RWPE1 (cell line): Measurements from ENCODE around the gene DMWD.

Experiments used
- CTCF ChIA-PET: fragments of 350-600 bp; sonication (Branson Sonifier 250); formaldehyde crosslinking; extraction: SDS; loops from one replicate; lab custom pipeline; 2021; lab: Yijun Ruan, JAX
- POLR2A ChIA-PET: fragments of 400-600 bp; formaldehyde crosslinking; extraction: SDS; loops from one replicate; lab custom pipeline; 2020; ENCODE audit warnings: antibody characterized with exemption; ENCODE audit not compliant: low non-redundant PET; lab: Yijun Ruan, JAX
- DNase-seq: peaks from one replicate; pipeline ENCODE4 v3.0.0; 2012; ENCODE audit warnings: low spot score
- H3K27ac ChIP-seq: fragments of 450-650 bp; 2 replicates; pipeline ENCODE4 v1.5.1; 2017
- CTCF ChIP-seq: fragments of 450-650 bp; conservative IDR thresholded peaks from 2 replicates; pipeline ENCODE4 v1.5.1; 2017; ENCODE audit warnings: low read depth, mild to moderate bottlenecking

DMWD gene

GRCh38 chr19:45762870-45763631 lies 29.6 kb downstream of the DMWD start:
- CTCF ChIA-PET: interaction anchor here (0.6 to 1.2 kb wide), 2 partner anchors 21 to 54 kb away, joined by 3 to 4 read pairs; no protein-coding TSS in a partner anchor
- POLR2A ChIA-PET: no interaction called here
- no peak for DNase-seq

GRCh38 chr19:45761714-45762113 lies 30.9 kb downstream of the DMWD start:
- DNase-seq: no peak
- CTCF ChIA-PET: no interaction called here
- TF ChIP-seq CTCF: no peak
- peak overlapping the region; percentile 98 for H3K27ac ChIP-seq
- POLR2A ChIA-PET: interaction anchor here (0.6 kb wide), 1 partner anchor 12 kb away, joined by 3 read pairs; no protein-coding TSS in a partner anchor

More at GRCh38 chr19:45762870-45763631, 29.6 kb downstream of the DMWD start:
- TF ChIP-seq CTCF: no peak
- H3K27ac ChIP-seq: peak overlapping the region; percentile 98

GRCh38 chr19:45758921-45759320 lies 33.7 kb downstream of the DMWD start:
- TF ChIP-seq CTCF: no peak
- ChIA-PET POLR2A (no interaction called here), CTCF (no interaction called here)
- peak overlapping the region; percentile 37; the same call in 1 of the 2 replicates for H3K27ac ChIP-seq
- DNase-seq: no peak

- no peak for TF ChIP-seq CTCF
- no peak for DNase-seq
- CTCF ChIA-PET: no interaction called here
- H3K27ac ChIP-seq: peak overlapping the region; percentile 93
- POLR2A ChIA-PET: no interaction called here
These were observed 35.0 kb downstream of the DMWD start for GRCh38 chr19:45757695-45758094.

GRCh38 chr19:45754323-45754722 lies 38.3 kb downstream of the DMWD start:
- DNase-seq: no peak
- CTCF ChIA-PET: no interaction called here
- H3K27ac ChIP-seq: peak overlapping the region; percentile 93
- TF ChIP-seq CTCF: no peak
- POLR2A ChIA-PET: no interaction called here

GRCh38 chr19:45753548-45753947 lies 39.1 kb downstream of the DMWD start:
- peak overlapping the region; percentile 93 for H3K27ac ChIP-seq
- ChIA-PET CTCF (no interaction called here), POLR2A (no interaction called here)
- no peak for DNase-seq
- no peak for TF ChIP-seq CTCF
